ENCODE results near the gene SCRT2. TPM values are rescaled to one million over a fixed set of nuclear protein-coding genes. Genes with fewer than 3 reads are reported as not detected.

SCRT2 gene
- total and polyA plus RNA-seq, 2 of the 4 experiments (the other 2 are of a cell fraction), result not detected

DNA sequence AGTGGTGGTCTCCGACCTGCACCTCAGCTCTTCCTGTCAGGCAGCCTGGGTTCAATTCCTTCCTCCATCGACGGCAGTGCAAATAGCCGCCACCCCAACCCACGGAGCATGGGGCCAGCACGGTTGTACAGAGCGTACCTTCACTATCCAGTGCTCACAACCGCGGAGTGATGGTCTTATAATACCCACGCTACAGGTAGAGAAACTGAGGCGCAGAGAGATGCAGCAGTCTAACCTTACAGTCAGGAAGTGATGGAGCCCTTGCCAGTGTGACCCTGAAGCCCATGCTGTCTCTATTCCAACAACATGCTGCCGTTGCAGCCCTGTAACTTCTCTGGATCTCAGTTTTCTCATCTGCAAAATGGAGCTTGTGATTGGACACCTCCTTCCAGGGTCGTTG lies 11.0 kb downstream of the SCRT2 start:
- peaks cover 73% of the 10 kb centered on the region for H3K27me3 ChIP-seq (ENCODE audit: control insufficient read depth, insufficient read depth, low read length)

More for the DNA sequence above, 11.0 kb downstream of the SCRT2 start:
- H2AK9ac ChIP-seq (replicated peaks; ENCODE audit: low read depth, low read length, poor library complexity), result no peak overlapping the region
- no peak overlapping the region for H3K9ac ChIP-seq (ENCODE audit: low read depth, low read length)
- no peak for ATAC-seq (ENCODE audit: low read depth)
- H2AK5ac ChIP-seq (ENCODE audit: low read depth, low read length), result no peak overlapping the region
- no peak overlapping the region for H3K27ac ChIP-seq (ENCODE audit: insufficient read depth, low read length)
- no peak overlapping the region for H2BK120ac ChIP-seq (ENCODE audit: low read depth, low read length)
- no peak for TF ChIP-seq SMC3 (IDR thresholded peaks at IDR 0.05; ENCODE audit: low read depth, low read length)
- TF ChIP-seq, protein P1, sequence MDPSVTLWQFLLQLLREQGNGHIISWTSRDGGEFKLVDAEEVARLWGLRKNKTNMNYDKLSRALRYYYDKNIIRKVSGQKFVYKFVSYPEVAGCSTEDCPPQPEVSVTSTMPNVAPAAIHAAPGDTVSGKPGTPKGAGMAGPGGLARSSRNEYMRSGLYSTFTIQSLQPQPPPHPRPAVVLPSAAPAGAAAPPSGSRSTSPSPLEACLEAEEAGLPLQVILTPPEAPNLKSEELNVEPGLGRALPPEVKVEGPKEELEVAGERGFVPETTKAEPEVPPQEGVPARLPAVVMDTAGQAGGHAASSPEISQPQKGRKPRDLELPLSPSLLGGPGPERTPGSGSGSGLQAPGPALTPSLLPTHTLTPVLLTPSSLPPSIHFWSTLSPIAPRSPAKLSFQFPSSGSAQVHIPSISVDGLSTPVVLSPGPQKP (IDR thresholded peaks at IDR 0.05; ENCODE audit: borderline replicate concordance, low read depth, low read length), result no peak
- no peak for TF ChIP-seq MAFK (IDR thresholded peaks at IDR 0.05; ENCODE audit: low read depth, low read length)
- no peak for TF ChIP-seq RAD21 (IDR thresholded peaks at IDR 0.05; ENCODE audit: low read length)
- no peak for TF ChIP-seq RFX5 (IDR thresholded peaks at IDR 0.05; ENCODE audit: low read depth, low read length)
- no peak for TF ChIP-seq FOS (IDR thresholded peaks at IDR 0.05; ENCODE audit: low read depth, low read length)
- TF ChIP-seq, protein P2, sequence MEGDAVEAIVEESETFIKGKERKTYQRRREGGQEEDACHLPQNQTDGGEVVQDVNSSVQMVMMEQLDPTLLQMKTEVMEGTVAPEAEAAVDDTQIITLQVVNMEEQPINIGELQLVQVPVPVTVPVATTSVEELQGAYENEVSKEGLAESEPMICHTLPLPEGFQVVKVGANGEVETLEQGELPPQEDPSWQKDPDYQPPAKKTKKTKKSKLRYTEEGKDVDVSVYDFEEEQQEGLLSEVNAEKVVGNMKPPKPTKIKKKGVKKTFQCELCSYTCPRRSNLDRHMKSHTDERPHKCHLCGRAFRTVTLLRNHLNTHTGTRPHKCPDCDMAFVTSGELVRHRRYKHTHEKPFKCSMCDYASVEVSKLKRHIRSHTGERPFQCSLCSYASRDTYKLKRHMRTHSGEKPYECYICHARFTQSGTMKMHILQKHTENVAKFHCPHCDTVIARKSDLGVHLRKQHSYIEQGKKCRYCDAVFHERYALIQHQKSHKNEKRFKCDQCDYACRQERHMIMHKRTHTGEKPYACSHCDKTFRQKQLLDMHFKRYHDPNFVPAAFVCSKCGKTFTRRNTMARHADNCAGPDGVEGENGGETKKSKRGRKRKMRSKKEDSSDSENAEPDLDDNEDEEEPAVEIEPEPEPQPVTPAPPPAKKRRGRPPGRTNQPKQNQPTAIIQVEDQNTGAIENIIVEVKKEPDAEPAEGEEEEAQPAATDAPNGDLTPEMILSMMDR (conservative IDR thresholded peaks at IDR 0.05; ENCODE audit: low read depth, low read length), result no peak
- TF ChIP-seq RCOR1 (IDR thresholded peaks at IDR 0.05; ENCODE audit: insufficient replicate concordance, low read length), result no peak
- no peak for TF ChIP-seq USF2 (IDR thresholded peaks at IDR 0.05; ENCODE audit: low read depth, low read length)
- no peak for TF ChIP-seq NFE2L2 (IDR thresholded peaks at IDR 0.05; ENCODE audit: low read depth, low read length)
- no peak overlapping the region for H4K91ac ChIP-seq (ENCODE audit: insufficient read depth, low read depth, low read length)
- DNase-seq, result no peak
- no peak overlapping the region for H3K23ac ChIP-seq (ENCODE audit: low read depth, low read length)
- H2AFZ ChIP-seq (replicated peaks; ENCODE audit: low read length, poor library complexity), result no peak overlapping the region
- ChIA-PET CTCF (no interaction called here), POLR2A (ENCODE audit: unreplicated experiment) (no interaction called here)
- in situ Hi-C loops (cut with MboI; ENCODE audit: low sequenced_read_pairs) (no loop called here), dilution Hi-C loops (cut with HindIII; ENCODE audit: low sequenced_read_pairs, unreplicated experiment) (no loop called here), intact Hi-C loops (cut with micrococcal nuclease) (no loop called here)
- no peak overlapping the region for H3K4ac ChIP-seq (ENCODE audit: low read depth, low read length)
- WGBS, 2 experiments (ENCODE audit: extremely low coverage in 2 of 2, insufficient read length in 1 of 2), result 32% methylated on average over 8 of the region's 13 CpGs; no CpG with 5 or more reads in 1 of the 2 experiments
- H3K9me3 ChIP-seq (ENCODE audit: control insufficient read depth, insufficient read depth, low read length), result no peaks in the 10 kb centered on the region
- H3K4me2 ChIP-seq (ENCODE audit: low read depth, low read length), result no peak overlapping the region
- H3K4me3 ChIP-seq (ENCODE audit: insufficient read depth, low read depth, low read length), result no peak overlapping the region
- H2BK5ac ChIP-seq (ENCODE audit: low read depth, low read length, poor library complexity, severe bottlenecking), result no peak overlapping the region
- no peak overlapping the region for H3K56ac ChIP-seq (ENCODE audit: extremely low read depth, insufficient read depth, low read length)
- H3K36me3 ChIP-seq (ENCODE audit: control insufficient read depth, insufficient read depth, low read length), result no peaks in the 10 kb centered on the region
- no peak overlapping the region for H4K8ac ChIP-seq (ENCODE audit: low read depth in 2 of 2, low read length in 2 of 2)
- H2BK15ac ChIP-seq (ENCODE audit: low read depth, low read length), result no peak overlapping the region
- no peak overlapping the region for H3K14ac ChIP-seq (replicated peaks; ENCODE audit: low read depth, low read length)
- no peak overlapping the region for H3K18ac ChIP-seq (ENCODE audit: low read depth, low read length)
- peaks cover 3% of the 10 kb centered on the region; the same call in 1 of the 2 replicates for H3K4me1 ChIP-seq (ENCODE audit: control insufficient read depth, insufficient read depth, low read length)
- no TSS peak for BruUV-seq (replicated peaks)
- H2BK20ac ChIP-seq (ENCODE audit: low read depth, low read length), result no peak overlapping the region
- H3K79me1 ChIP-seq (ENCODE audit: low read depth in 1 of 2, low read length in 2 of 2), result no peaks in the 10 kb centered on the region
- H4K5ac ChIP-seq (ENCODE audit: low read depth, low read length), result no peak overlapping the region
- H3K9me1 ChIP-seq (ENCODE audit: insufficient read depth, low read length), result no peaks in the 10 kb centered on the region
- H4K20me1 ChIP-seq (ENCODE audit: insufficient read depth, low read length), result no peaks in the 10 kb centered on the region
